Osteoblast (primary cell): Measurements from ENCODE around the gene ALKBH5. TPM values are rescaled to one million over a fixed set of nuclear protein-coding genes. Genes with fewer than 3 reads are reported as not detected.
A peak's percentile ranks its signal among the peaks of the same experiment; 100 is the strongest.

Source experiments
- DNase-seq: peaks from one replicate; pipeline ENCODE4 v3.0.0; 2011; ENCODE audit warnings: low spot score, mixed read lengths; ENCODE audit not compliant: insufficient read length; ENCODE audit errors: missing footprints
- H2AFZ ChIP-seq: 2 replicates; pipeline ENCODE4 v1.6.0; 2011; ENCODE audit warnings: mild to moderate bottlenecking, low read length
- H3K27ac ChIP-seq: 2 replicates; pipeline ENCODE4 v1.5.1; 2011; ENCODE audit warnings: mild to moderate bottlenecking, low read depth, low read length, moderate library complexity
- H3K27me3 ChIP-seq: 2 replicates; pipeline ENCODE4 v1.6.0; 2012; ENCODE audit warnings: mild to moderate bottlenecking, control low read depth, inconsistent platforms, low read length, moderate library complexity; ENCODE audit not compliant: insufficient read depth
- H3K36me3 ChIP-seq: 2 replicates; pipeline ENCODE4 v1.5.1; 2011; ENCODE audit warnings: mild to moderate bottlenecking, low read length, control low read depth, moderate library complexity; ENCODE audit not compliant: insufficient read depth
- H3K4me1 ChIP-seq: 2 replicates; pipeline ENCODE4 v1.5.1; 2011; ENCODE audit warnings: mild to moderate bottlenecking, low read length, control low read depth, moderate library complexity; ENCODE audit not compliant: insufficient read depth
- H3K4me2 ChIP-seq: 2 replicates; pipeline ENCODE4 v1.6.0; 2011; ENCODE audit warnings: mild to moderate bottlenecking, low read length; ENCODE audit not compliant: insufficient read depth
- H3K4me3 ChIP-seq: fragments of 200-600 bp; sonication (generic); 3 replicates; pipeline ENCODE4 v1.5.1; 2012; ENCODE audit warnings: mild to moderate bottlenecking, low read length, inconsistent platforms; ENCODE audit not compliant: insufficient read depth
- H3K79me2 ChIP-seq: 2 replicates; pipeline ENCODE4 v1.6.0; 2012; ENCODE audit warnings: mild to moderate bottlenecking, low read length, control low read depth, inconsistent platforms; ENCODE audit not compliant: insufficient read depth
- H3K9me3 ChIP-seq: 2 replicates; pipeline ENCODE4 v1.5.1; 2011; ENCODE audit warnings: low read depth, low read length, control low read depth
- H4K20me1 ChIP-seq: 2 replicates; pipeline ENCODE4 v1.6.0; 2012; ENCODE audit warnings: mild to moderate bottlenecking, low read length, control low read depth; ENCODE audit not compliant: insufficient read depth
- CTCF ChIP-seq: IDR thresholded peaks from 2 replicates; pipeline ENCODE4 v1.5.1; 2011; ENCODE audit warnings: mild to moderate bottlenecking, low read depth, low read length, moderate library complexity; ENCODE audit errors: extremely low read depth
- total RNA-seq: library from RNA; depleted of rRNA; stranded (reverse); fragments of >200 nt; gene quantifications from 2 replicates; pipeline ENCODE4 v1.2.3, GENCODE V29; 2012

The ALKBH5 gene
- total RNA-seq, 1 donor = 125 TPM

GRCh38 chr17:18161207-18162145 is 22.2 kb upstream of the ALKBH5 start:
- H4K20me1 ChIP-seq = no peaks in the 10 kb centered on the region
- no peaks in the 10 kb centered on the region for H3K36me3 ChIP-seq
- H3K9me3 ChIP-seq = no peaks in the 10 kb centered on the region
- H3K79me2 ChIP-seq = no peaks in the 10 kb centered on the region
- DNase-seq = peak; percentile 93
- H3K4me2 ChIP-seq = no peak overlapping the region
- no peak overlapping the region for H3K4me3 ChIP-seq
- no peak overlapping the region for H3K27ac ChIP-seq
- no peaks in the 10 kb centered on the region for H3K27me3 ChIP-seq
- no peak for TF ChIP-seq CTCF
- H3K4me1 ChIP-seq = peaks cover 20% of the 10 kb centered on the region
- no peak overlapping the region for H2AFZ ChIP-seq

GRCh38 chr17:18163547-18163946 is 20.1 kb upstream of the ALKBH5 start:
- Histone ChIP-seq H3K9me3 (no peaks in the 10 kb centered on the region), H3K4me3 (no peak overlapping the region), H3K4me1 (peaks cover 20% of the 10 kb centered on the region), H3K4me2 (no peak overlapping the region), H3K27me3 (no peaks in the 10 kb centered on the region), H4K20me1 (no peaks in the 10 kb centered on the region), H2AFZ (no peak overlapping the region), H3K79me2 (no peaks in the 10 kb centered on the region), H3K27ac (no peak overlapping the region), H3K36me3 (no peaks in the 10 kb centered on the region)
- no peak for TF ChIP-seq CTCF
- no peak for DNase-seq

- peak; percentile 20 for TF ChIP-seq CTCF
- no peaks in the 10 kb centered on the region for H3K36me3 ChIP-seq
- no peak overlapping the region for H3K4me2 ChIP-seq
- H3K4me3 ChIP-seq = no peak overlapping the region
- no peaks in the 10 kb centered on the region for H4K20me1 ChIP-seq
- no peak overlapping the region for H2AFZ ChIP-seq
- DNase-seq = peak; percentile 68
- no peaks in the 10 kb centered on the region for H3K79me2 ChIP-seq
- H3K9me3 ChIP-seq = no peaks in the 10 kb centered on the region
- H3K27ac ChIP-seq = no peak overlapping the region
- no peaks in the 10 kb centered on the region for H3K27me3 ChIP-seq
- H3K4me1 ChIP-seq = peaks cover 4% of the 10 kb centered on the region
These were observed 16.7 kb upstream of the ALKBH5 start for GRCh38 chr17:18166894-18167293.

- no peak for TF ChIP-seq CTCF
- Histone ChIP-seq H3K4me2 (no peak overlapping the region), H3K4me3 (no peak overlapping the region), H4K20me1 (no peaks in the 10 kb centered on the region), H3K9me3 (no peaks in the 10 kb centered on the region), H3K79me2 (no peaks in the 10 kb centered on the region), H3K4me1 (no peaks in the 10 kb centered on the region), H3K27me3 (no peaks in the 10 kb centered on the region), H3K36me3 (no peaks in the 10 kb centered on the region), H2AFZ (no peak overlapping the region), H3K27ac (no peak overlapping the region)
- DNase-seq = peak; percentile 83
These were observed 16.2 kb upstream of the ALKBH5 start for GRCh38 chr17:18167421-18167820.
